Mucosa of stomach (tissue), 1 donor: ENCODE data around the gene DENND2C.

ENCODE experiments used
- H3K27me3 ChIP-seq: one replicate; pipeline ENCODE4 v1.7.0; 2013; ENCODE audit warnings: mild to moderate bottlenecking, low read length; ENCODE audit not compliant: control insufficient read depth, insufficient read depth
- H3K36me3 ChIP-seq: one replicate; pipeline ENCODE4 v1.7.0; 2013; ENCODE audit warnings: low read length; ENCODE audit not compliant: control insufficient read depth, insufficient read depth
- H3K4me1 ChIP-seq: one replicate; pipeline ENCODE4 v1.7.0; 2013; ENCODE audit warnings: mild to moderate bottlenecking, low read length; ENCODE audit not compliant: control insufficient read depth, insufficient read depth
- H3K4me3 ChIP-seq: one replicate; pipeline ENCODE4 v1.7.0; 2013; ENCODE audit warnings: low read length
- H3K9ac ChIP-seq: one replicate; pipeline ENCODE4 v1.7.0; 2013; ENCODE audit warnings: mild to moderate bottlenecking, low read length, moderate library complexity
- H3K9me3 ChIP-seq: one replicate; pipeline ENCODE4 v1.7.0; 2013; ENCODE audit warnings: mild to moderate bottlenecking, low read length, moderate library complexity; ENCODE audit not compliant: control insufficient read depth
- donor health status: Pancreatic carcinoma.

DENND2C gene

GRCh38 chr1:114627107-114627506 is 42.7 kb downstream of the DENND2C start:
- Histone ChIP-seq H3K4me3 (no peak overlapping the region), H3K36me3 (no peaks in the 10 kb centered on the region)

DNA sequence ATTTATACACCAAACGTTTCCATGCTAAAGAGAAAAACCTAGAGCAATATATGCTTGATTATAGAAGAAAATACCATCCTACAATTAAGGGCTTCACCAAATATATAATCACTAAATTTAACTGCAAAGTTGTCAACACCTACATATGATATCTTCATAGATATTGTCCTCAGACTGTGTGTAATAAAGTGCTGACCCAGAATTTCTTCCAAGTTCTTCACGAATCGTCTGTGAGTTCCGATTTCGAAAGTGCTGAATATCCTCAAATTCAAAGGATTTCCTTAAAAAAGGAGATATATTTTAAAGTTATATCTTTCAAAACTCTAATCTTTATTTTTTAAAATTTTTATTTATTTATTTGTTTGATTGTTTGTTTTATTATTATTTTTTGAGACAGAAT is 46.5 kb downstream of the DENND2C start:
- H3K4me3 ChIP-seq: no peak overlapping the region
- no peak overlapping the region for H3K9ac ChIP-seq
- H3K36me3 ChIP-seq: no peaks in the 10 kb centered on the region
- no peaks in the 10 kb centered on the region for H3K27me3 ChIP-seq
- no peaks in the 10 kb centered on the region for H3K9me3 ChIP-seq
- H3K4me1 ChIP-seq: no peaks in the 10 kb centered on the region

More at GRCh38 chr1:114627107-114627506, 42.7 kb downstream of the DENND2C start:
- Histone ChIP-seq H3K27me3 (no peaks in the 10 kb centered on the region), H3K9me3 (no peaks in the 10 kb centered on the region), H3K4me1 (no peaks in the 10 kb centered on the region), H3K9ac (no peak overlapping the region)

GRCh38 chr1:114620419-114620818 is 49.4 kb downstream of the DENND2C start:
- H3K9ac ChIP-seq: no peak overlapping the region
- H3K36me3 ChIP-seq: no peaks in the 10 kb centered on the region
- no peaks in the 10 kb centered on the region for H3K9me3 ChIP-seq
- no peaks in the 10 kb centered on the region for H3K4me1 ChIP-seq
- no peak overlapping the region for H3K4me3 ChIP-seq
- no peaks in the 10 kb centered on the region for H3K27me3 ChIP-seq

DNA sequence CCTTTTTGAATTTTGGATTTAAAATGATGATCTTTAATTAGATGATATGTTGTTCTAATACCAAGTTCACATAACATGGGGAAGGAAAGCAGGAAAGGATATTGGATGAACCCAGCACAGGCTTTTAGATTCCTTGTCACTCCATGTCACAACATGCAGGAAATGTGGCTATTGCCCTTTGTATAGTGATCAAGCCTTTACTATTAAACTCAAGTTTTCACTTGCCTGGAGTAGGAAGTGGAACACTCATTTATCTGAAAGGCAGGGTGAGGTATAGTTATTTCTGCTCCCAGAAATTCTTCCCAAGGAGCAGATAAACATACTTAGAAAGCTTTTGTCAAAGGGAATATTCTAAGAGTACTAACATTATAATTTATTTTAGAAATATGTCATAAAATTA is 51.2 kb downstream of the DENND2C start:
- H3K4me3 ChIP-seq: no peak overlapping the region
- no peaks in the 10 kb centered on the region for H3K27me3 ChIP-seq
- H3K4me1 ChIP-seq: no peaks in the 10 kb centered on the region
- H3K36me3 ChIP-seq: no peaks in the 10 kb centered on the region
- no peak overlapping the region for H3K9ac ChIP-seq
- H3K9me3 ChIP-seq: no peaks in the 10 kb centered on the region

GRCh38 chr1:114610546-114611245 is 59.2 kb downstream of the DENND2C start:
- H3K27me3 ChIP-seq: no peaks in the 10 kb centered on the region
- no peaks in the 10 kb centered on the region for H3K4me1 ChIP-seq
- no peak overlapping the region for H3K9ac ChIP-seq
- H3K36me3 ChIP-seq: no peaks in the 10 kb centered on the region
- H3K4me3 ChIP-seq: no peak overlapping the region
- H3K9me3 ChIP-seq: no peaks in the 10 kb centered on the region

- no peak overlapping the region for H3K4me3 ChIP-seq
- no peaks in the 10 kb centered on the region for H3K36me3 ChIP-seq
- H3K27me3 ChIP-seq: no peaks in the 10 kb centered on the region
- no peaks in the 10 kb centered on the region for H3K9me3 ChIP-seq
- H3K4me1 ChIP-seq: no peaks in the 10 kb centered on the region
- H3K9ac ChIP-seq: no peak overlapping the region
Measured at GRCh38 chr1:114609826-114610225, 60.0 kb downstream of the DENND2C start.

- Histone ChIP-seq H3K36me3 (no peaks in the 10 kb centered on the region), H3K9me3 (no peaks in the 10 kb centered on the region), H3K27me3 (no peaks in the 10 kb centered on the region), H3K9ac (no peak overlapping the region), H3K4me1 (no peaks in the 10 kb centered on the region), H3K4me3 (no peak overlapping the region)
Measured at GRCh38 chr1:114609026-114609425, 60.8 kb downstream of the DENND2C start.

DNA sequence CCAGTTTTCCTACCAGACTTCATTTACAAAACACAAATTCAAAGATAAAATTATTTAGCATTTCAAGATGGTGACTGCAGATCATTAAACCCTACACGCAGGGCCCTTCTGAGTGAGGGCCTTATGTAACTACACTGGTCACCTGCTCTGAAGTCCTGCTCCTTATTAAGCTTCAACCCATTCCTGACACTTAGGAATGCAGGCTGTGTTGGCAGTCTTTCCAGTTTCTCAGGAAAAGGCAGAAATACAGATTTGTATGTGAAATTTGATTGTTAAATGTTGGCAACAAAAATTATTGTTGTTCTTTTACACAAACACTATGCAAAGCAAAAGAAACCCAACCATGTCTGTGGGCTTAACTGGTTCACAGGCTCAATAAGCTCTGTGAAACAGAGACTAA is 62.6 kb downstream of the DENND2C start:
- Histone ChIP-seq H3K9me3 (no peaks in the 10 kb centered on the region), H3K4me1 (no peaks in the 10 kb centered on the region), H3K27me3 (no peaks in the 10 kb centered on the region), H3K9ac (no peak overlapping the region), H3K4me3 (no peak overlapping the region), H3K36me3 (no peaks in the 10 kb centered on the region)

DNA sequence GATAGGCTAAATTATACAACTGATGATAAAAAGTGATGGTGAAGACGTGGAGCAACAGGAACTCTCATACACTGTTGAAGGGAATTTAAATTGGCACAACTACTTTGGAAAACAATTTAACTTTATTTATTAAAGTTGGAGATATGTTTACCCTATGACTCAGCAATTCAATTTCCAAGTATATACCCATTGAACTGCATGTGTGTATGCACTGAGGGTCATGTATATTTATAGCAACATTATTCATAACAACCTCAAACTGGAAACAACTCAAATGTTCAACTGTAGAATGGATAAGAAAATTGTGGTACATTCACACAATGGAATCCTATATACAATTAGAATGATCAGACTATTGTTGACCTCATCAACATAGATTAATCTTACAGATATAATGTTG is 71.9 kb downstream of the DENND2C start:
- no peaks in the 10 kb centered on the region for H3K4me1 ChIP-seq
- H3K27me3 ChIP-seq: no peaks in the 10 kb centered on the region
- no peak overlapping the region for H3K9ac ChIP-seq
- H3K9me3 ChIP-seq: no peaks in the 10 kb centered on the region
- no peaks in the 10 kb centered on the region for H3K36me3 ChIP-seq
- no peak overlapping the region for H3K4me3 ChIP-seq

- H3K9me3 ChIP-seq: no peaks in the 10 kb centered on the region
- H3K27me3 ChIP-seq: no peaks in the 10 kb centered on the region
- H3K9ac ChIP-seq: no peak overlapping the region
- no peaks in the 10 kb centered on the region for H3K4me1 ChIP-seq
- H3K4me3 ChIP-seq: no peak overlapping the region
- no peaks in the 10 kb centered on the region for H3K36me3 ChIP-seq
Measured at GRCh38 chr1:114595602-114596001, 74.2 kb downstream of the DENND2C start.

DNA sequence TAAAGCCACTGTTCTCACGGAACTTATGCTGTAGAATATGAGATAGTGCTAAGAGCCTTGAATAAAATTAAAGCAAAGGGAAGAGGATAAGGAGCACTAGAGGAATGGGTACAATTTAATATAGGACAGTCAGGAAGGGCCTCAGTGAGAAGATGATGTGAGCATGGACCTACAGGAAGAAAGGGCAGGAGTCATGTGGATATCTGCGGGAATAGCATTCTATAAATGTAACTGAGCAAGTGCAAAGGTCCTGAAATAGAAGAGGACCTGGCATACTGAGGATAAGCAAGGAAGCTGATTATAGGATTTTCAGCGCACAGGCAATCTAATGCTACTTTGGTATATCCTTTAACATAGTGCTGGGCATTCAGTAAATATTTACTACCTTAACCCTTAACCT is 75.8 kb downstream of the DENND2C start:
- Histone ChIP-seq H3K27me3 (no peaks in the 10 kb centered on the region), H3K36me3 (no peaks in the 10 kb centered on the region)

DNA sequence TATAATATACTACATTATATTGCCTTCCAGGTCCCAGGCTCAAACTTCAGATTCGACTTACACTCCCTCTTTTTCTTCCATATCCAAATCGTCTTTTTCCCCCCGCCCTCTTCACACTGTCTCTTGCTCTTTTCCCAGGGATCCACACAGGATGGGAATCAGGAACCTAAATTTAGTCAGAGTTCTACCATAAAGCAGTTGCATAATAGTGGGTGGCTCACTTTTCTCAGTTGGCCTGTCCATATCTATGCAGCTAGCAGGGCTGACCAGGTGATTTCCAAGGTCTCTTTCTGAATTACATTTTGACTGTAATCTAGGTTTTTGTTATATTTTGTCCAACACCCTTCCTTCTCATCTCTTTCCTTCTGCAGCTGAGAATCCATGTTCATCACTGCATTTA is 80.7 kb downstream of the DENND2C start:
- no peaks in the 10 kb centered on the region for H3K9me3 ChIP-seq
- no peak overlapping the region for H3K4me3 ChIP-seq
- H3K4me1 ChIP-seq: peaks cover 9% of the 10 kb centered on the region
- H3K36me3 ChIP-seq: no peaks in the 10 kb centered on the region
- no peaks in the 10 kb centered on the region for H3K27me3 ChIP-seq
- no peak overlapping the region for H3K9ac ChIP-seq

More for the DNA sequence above, 75.8 kb downstream of the DENND2C start:
- H3K4me1 ChIP-seq: no peaks in the 10 kb centered on the region
- no peaks in the 10 kb centered on the region for H3K9me3 ChIP-seq
- H3K4me3 ChIP-seq: no peak overlapping the region
- no peak overlapping the region for H3K9ac ChIP-seq

GRCh38 chr1:114588196-114588689 is 81.6 kb downstream of the DENND2C start:
- H3K9me3 ChIP-seq: no peaks in the 10 kb centered on the region
- no peaks in the 10 kb centered on the region for H3K27me3 ChIP-seq
- H3K4me3 ChIP-seq: no peak overlapping the region
- H3K36me3 ChIP-seq: no peaks in the 10 kb centered on the region
- peaks cover 9% of the 10 kb centered on the region for H3K4me1 ChIP-seq
- no peak overlapping the region for H3K9ac ChIP-seq
